Tongue (tissue), 2 donors: ENCODE data around the gene EML5. TPM values are rescaled to one million over a fixed set of nuclear protein-coding genes. Genes with fewer than 3 reads are reported as not detected.

Source experiments
- DNase-seq: peaks from one replicate; pipeline ENCODE4 v3.0.0-alpha.2; 2015
- total RNA-seq: library from RNA; depleted of rRNA; stranded (reverse); fragments of >200 nt; gene quantifications from one replicate; pipeline ENCODE4 v1.2.3, GENCODE V29; 2014

EML5 gene
- total RNA-seq, 1 donor from 2014 or later, result 0.51 TPM

- DNase-seq, result no peak
Observed at GRCh38 chr14:88707088-88707487, 85.7 kb downstream of the EML5 start.

GRCh38 chr14:88706425-88706824 is 86.3 kb downstream of the EML5 start:
- no peak for DNase-seq

- DNase-seq, result no peak
Observed at GRCh38 chr14:88698651-88699050, 94.1 kb downstream of the EML5 start.

GRCh38 chr14:88695870-88696269 is 96.9 kb downstream of the EML5 start:
- DNase-seq, result no peak

GRCh38 chr14:88688386-88688785 is 104.4 kb downstream of the EML5 start:
- DNase-seq, result no peak

- DNase-seq, result no peak
Observed at GRCh38 chr14:88683119-88683518, 109.6 kb downstream of the EML5 start.

- DNase-seq, result no peak
Observed at GRCh38 chr14:88682495-88683114, 110.1 kb downstream of the EML5 start.

- DNase-seq, result no peak
Observed at GRCh38 chr14:88681755-88682494, 110.8 kb downstream of the EML5 start.

- no peak for DNase-seq
Observed at GRCh38 chr14:88669346-88669745, 123.4 kb downstream of the EML5 start.

- DNase-seq, result no peak
Observed at GRCh38 chr14:88668448-88669116, 124.2 kb downstream of the EML5 start.

- peak; percentile 87 for DNase-seq
Observed at GRCh38 chr14:88667555-88668273, 125.0 kb downstream of the EML5 start.

GRCh38 chr14:88660056-88660455 is 132.7 kb downstream of the EML5 start:
- no peak for DNase-seq

- no peak for DNase-seq
Observed at GRCh38 chr14:88639221-88639620, 153.5 kb downstream of the EML5 start.

- no peak for DNase-seq
Observed at GRCh38 chr14:88632512-88632911, 160.2 kb downstream of the EML5 start.

GRCh38 chr14:88631091-88631490 is 161.7 kb downstream of the EML5 start:
- no peak for DNase-seq

- DNase-seq, result no peak
Observed at GRCh38 chr14:88630565-88630964, 162.2 kb downstream of the EML5 start.

- no peak for DNase-seq
Observed at GRCh38 chr14:88628462-88628861, 164.3 kb downstream of the EML5 start.

GRCh38 chr14:88628033-88628432 is 164.7 kb downstream of the EML5 start:
- no peak for DNase-seq

- no peak for DNase-seq
Observed at GRCh38 chr14:88625671-88626070, 167.1 kb downstream of the EML5 start.

GRCh38 chr14:88621100-88621499 is 171.7 kb downstream of the EML5 start:
- DNase-seq, result no peak

- DNase-seq, result no peak
Observed at GRCh38 chr14:88618476-88618875, 174.3 kb downstream of the EML5 start.

GRCh38 chr14:88617479-88617878 is 175.3 kb downstream of the EML5 start:
- DNase-seq, result no peak

- peak; percentile 26 for DNase-seq
Observed at GRCh38 chr14:88616697-88617096, 176.1 kb downstream of the EML5 start.
